Measurements from ENCODE around the gene EXOG. TPM values are rescaled to one million over a fixed set of nuclear protein-coding genes. Genes with fewer than 3 reads are reported as not detected.

Gene EXOG
- total and polyA plus RNA-seq, 10 of the 15 experiments (the other 5 are each of a cell fraction or from before 2014, with no cell fraction given), result 7.8 to 20.9 (median 19.6) TPM

GRCh38 chr3:38558864-38559263, 62.7 kb downstream of the EXOG start:
- Histone ChIP-seq H3K4me2 (ENCODE audit: control insufficient read depth, insufficient read depth) (no peak overlapping the region), H3K27ac (ENCODE audit: control insufficient read depth, insufficient read depth) (no peak overlapping the region), H3K4me1 (ENCODE audit: control insufficient read depth, insufficient read depth, low read length) (no peaks in the 10 kb centered on the region), H3K9ac (ENCODE audit: control insufficient read depth, insufficient read depth, low read length) (no peak overlapping the region), H3K27me3 (replicated peaks in 1 of 2; ENCODE audit: control insufficient read depth in 2 of 2, insufficient read depth in 2 of 2, low read length in 1 of 2) (no peaks in the 10 kb centered on the region), H3K4me3 (no peak overlapping the region), H3K9me3 (replicated peaks; ENCODE audit: control insufficient read depth, insufficient read depth, low read length) (no peaks in the 10 kb centered on the region; the same call in 2 of the 3 replicates), H3K79me2 (ENCODE audit: control insufficient read depth, insufficient read depth, low read length) (no peaks in the 10 kb centered on the region), H2AFZ (ENCODE audit: control insufficient read depth, low read depth, low read length) (no peak overlapping the region), H4K20me1 (ENCODE audit: control insufficient read depth, insufficient read depth) (no peaks in the 10 kb centered on the region), H3K36me3 (ENCODE audit: control insufficient read depth in 2 of 2, insufficient read depth in 2 of 2, low read length in 1 of 2) (no peaks in the 10 kb centered on the region)
- no TSS peak for BruUV-seq (replicated peaks)
- TF ChIP-seq, protein P1, sequence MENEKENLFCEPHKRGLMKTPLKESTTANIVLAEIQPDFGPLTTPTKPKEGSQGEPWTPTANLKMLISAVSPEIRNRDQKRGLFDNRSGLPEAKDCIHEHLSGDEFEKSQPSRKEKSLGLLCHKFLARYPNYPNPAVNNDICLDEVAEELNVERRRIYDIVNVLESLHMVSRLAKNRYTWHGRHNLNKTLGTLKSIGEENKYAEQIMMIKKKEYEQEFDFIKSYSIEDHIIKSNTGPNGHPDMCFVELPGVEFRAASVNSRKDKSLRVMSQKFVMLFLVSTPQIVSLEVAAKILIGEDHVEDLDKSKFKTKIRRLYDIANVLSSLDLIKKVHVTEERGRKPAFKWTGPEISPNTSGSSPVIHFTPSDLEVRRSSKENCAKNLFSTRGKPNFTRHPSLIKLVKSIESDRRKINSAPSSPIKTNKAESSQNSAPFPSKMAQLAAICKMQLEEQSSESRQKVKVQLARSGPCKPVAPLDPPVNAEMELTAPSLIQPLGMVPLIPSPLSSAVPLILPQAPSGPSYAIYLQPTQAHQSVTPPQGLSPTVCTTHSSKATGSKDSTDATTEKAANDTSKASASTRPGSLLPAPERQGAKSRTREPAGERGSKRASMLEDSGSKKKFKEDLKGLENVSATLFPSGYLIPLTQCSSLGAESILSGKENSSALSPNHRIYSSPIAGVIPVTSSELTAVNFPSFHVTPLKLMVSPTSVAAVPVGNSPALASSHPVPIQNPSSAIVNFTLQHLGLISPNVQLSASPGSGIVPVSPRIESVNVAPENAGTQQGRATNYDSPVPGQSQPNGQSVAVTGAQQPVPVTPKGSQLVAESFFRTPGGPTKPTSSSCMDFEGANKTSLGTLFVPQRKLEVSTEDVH (IDR thresholded peaks at IDR 0.05; ENCODE audit: low read depth, partially characterized antibody), result no peak
- TF ChIP-seq CBX5 (IDR thresholded peaks at IDR 0.05; ENCODE audit: low read depth) (no peak), IKZF1 (conservative IDR thresholded peaks at IDR 0.05) (no peak), RB1 (IDR thresholded peaks at IDR 0.05; ENCODE audit: borderline replicate concordance) (no peak), CBX3 (IDR thresholded peaks at IDR 0.05; ENCODE audit: borderline replicate concordance, low read depth) (no peak), TBL1XR1 (IDR thresholded peaks at IDR 0.05; ENCODE audit: low read depth, low read length) (no peak), BCLAF1 (IDR thresholded peaks at IDR 0.05) (no peak), JUND (IDR thresholded peaks at IDR 0.05; ENCODE audit: low read depth, low read length) (no peak), CBFB (IDR thresholded peaks at IDR 0.05; ENCODE audit: low read depth) (no peak), TAF1 (IDR thresholded peaks at IDR 0.05; ENCODE audit: borderline replicate concordance, low read depth, low read length) (no peak), EZH2 (IDR thresholded peaks at IDR 0.05; ENCODE audit: borderline replicate concordance, control insufficient read depth, low read depth, low read length) (no peak), ASH2L (IDR thresholded peaks at IDR 0.05; ENCODE audit: borderline replicate concordance, low read depth) (no peak), ZBED1 (IDR thresholded peaks at IDR 0.05; ENCODE audit: borderline replicate concordance) (no peak), BACH1 (IDR thresholded peaks at IDR 0.05; ENCODE audit: borderline replicate concordance) (no peak), KAT2A (conservative IDR thresholded peaks at IDR 0.05; ENCODE audit: control insufficient read depth, low read depth, low read length) (no peak), RAD51 (IDR thresholded peaks at IDR 0.05) (no peak), HDGF (IDR thresholded peaks at IDR 0.05) (no peak), TCF3 (IDR thresholded peaks at IDR 0.05; ENCODE audit: borderline replicate concordance, insufficient read depth, low read depth, low read length) (no peak)
- SMC1A ChIA-PET (ENCODE audit: uncharacterized antibody, unreplicated experiment), result interaction anchor here (0.6 kb wide), 1 partner anchor 762 kb away, joined by 3 read pairs; no protein-coding TSS in a partner anchor
- no peak for DNase-seq (ENCODE audit: low read depth, low spot score)
- intact Hi-C loops (cut with micrococcal nuclease; ENCODE audit: unreplicated experiment), result no loop called here
- POLR2A ChIA-PET, result no interaction called here
- ATAC-seq, result no peak
- no peak for FAIRE-seq
- 0% methylated on average over 1 of the region's 1 CpG for WGBS (ENCODE audit: insufficient coverage, insufficient replicate concordance, low lambda C conversion rate, missing lambda C conversion rate)
- in situ Hi-C loops (cut with MboI), result no loop called here
- RAD21 ChIA-PET (ENCODE audit: unreplicated experiment), result no interaction called here
- CTCF ChIA-PET, result interaction anchor here (0.7 to 0.9 kb wide), 3 partner anchors 93 to 1682 kb away, joined by 3 read pairs; no protein-coding TSS in a partner anchor
